ENCODE data around the gene ZNF540.

- TF ChIP-seq CTCF (IDR thresholded peaks at IDR 0.05) (no peak), EP300 (IDR thresholded peaks at IDR 0.05) (no peak), POLR2A (IDR thresholded peaks at IDR 0.05) (no peak)
These were observed 11.3 kb upstream of the ZNF540 start for GRCh38 chr19:37583340-37583739.
